NCI-H345 treated with DMSO at 0.1 percent for 48 hours (cell line): Measurements from ENCODE around the gene TCHH.
"Not testable (repeated sequence)": the region's sequence is repeated elsewhere in the genome, so short reads cannot be mapped to it uniquely, and the experiment has no call there.

Experiments
- DNase-seq: peaks from one replicate; lab custom pipeline; 2025; ENCODE audit not compliant: unreplicated experiment; lab: John Stamatoyannopoulos, UW

TCHH gene

DNA sequence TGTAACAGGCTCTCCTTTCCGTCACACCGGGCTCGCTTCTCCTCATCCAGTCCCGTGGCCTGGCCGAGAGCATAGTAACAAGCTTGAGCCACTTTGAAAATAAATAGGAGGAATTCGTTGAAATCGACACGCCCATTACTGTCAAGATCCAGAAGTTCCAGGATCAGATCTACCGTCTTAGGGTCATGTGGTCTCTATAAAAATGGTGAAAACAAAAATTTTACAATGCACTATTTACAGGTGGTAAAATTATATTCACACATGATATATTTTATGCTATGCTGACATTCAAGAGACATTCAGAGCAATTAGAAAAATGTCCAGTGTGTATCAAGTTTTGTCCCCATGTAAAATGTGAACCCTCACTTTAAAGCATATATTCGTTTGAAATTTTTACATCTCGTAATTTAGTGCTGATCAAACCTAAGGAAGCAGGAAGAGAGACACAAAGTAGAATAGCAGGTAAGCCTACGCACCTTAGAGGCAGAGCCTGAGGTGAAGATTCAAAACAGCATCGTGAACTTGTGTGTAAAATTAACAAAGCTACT lies 2.3 kb downstream of the TCHH start:
- no peak for DNase-seq

DNA sequence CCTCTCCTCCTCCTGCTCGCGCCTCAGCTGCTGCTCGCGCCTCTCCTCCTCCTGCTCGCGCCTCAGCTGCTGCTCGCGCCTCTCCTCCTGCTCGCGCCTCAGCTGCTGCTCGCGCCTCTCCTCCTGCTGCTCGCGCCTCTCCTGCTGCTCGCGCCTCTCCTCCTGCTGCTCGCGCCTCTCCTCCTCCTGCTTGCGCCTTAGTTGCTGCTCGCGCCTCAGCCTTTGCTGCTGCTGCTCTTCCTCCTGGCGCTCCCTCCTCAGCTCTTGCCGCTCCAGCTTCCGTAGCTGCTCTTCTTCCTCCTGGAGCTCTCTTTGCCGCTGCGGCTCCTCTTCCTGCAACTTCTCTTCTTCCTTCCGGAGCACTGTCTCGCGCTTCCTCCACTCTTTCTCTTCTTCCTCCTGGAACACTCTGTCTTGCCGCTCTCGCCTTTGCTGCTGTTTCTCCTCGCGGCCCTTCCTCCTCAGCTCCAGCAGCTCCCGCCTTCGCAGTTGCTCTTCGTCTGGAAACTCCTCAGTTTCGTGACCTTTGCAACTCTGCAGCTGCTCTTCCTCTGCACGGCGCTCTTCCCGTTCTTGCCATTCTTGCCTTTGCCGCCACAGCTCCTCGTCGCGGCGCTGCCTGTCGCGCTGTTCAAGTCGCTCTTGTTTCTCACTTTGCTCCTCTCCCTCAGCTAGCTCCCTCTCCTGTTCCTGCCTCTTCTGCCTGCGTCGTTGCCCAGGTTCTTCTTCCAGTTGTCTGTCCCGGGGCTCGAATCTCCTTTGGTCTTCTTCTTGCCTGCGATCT lies 3.0 kb downstream of the TCHH start:
- no peak for DNase-seq

DNA sequence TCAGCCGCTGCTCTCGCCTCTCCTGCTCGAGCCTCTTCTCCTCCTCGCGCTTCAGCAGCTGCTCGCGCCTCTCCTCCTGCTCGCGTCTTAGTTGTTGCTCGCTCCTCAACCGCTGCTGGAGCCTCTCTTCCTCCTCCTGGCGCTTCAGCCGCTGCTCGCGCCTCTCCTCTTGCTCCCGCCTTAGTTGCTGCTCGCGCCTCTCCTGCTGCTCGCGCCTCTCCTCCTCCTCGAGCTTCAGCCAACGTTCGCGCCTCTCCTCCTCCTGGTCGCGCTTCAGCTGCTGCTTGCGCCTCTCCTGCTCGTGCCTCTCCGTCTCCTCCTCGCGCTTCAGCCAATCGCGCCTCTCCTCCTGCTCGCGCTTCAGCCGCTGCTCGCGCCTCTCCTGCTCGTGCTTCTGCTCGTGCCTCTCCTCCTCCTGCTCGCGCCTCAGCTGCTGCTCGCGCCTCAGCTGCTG lies 3.7 kb downstream of the TCHH start:
- DNase-seq, result no peak

DNA sequence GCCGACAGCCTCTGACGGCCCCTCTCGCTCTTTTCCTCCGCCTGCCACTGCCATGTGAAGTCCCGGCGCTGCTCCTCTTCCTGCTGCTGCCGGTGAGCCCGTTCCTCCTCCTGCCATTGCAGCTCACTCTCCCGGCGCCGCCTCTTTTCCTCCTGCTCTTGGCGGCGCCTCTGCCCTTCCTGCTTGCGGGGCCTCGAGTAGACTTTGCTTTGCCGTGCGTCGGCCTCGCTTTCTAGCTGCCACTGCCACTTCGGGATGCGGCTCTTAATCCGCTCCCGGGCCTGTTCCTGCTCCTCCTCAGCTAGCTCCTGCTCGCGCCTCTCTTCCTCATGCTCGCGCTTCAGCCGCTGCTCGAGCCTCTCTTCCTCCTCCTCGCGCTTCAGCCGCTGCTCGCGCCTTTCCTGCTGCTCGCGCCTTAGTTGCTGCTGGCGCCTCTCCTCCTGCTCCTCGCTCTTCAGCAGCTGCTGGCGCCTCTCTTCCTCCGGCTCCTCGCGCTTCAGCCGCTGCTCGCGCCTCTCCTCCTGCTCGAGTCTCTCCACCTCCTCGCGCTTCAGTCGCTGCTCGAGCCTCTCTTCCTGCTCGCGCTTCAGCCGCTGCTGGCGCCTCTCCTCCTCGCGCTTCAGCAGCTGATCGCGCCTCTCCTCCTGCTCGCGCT lies 4.3 kb downstream of the TCHH start:
- DNase-seq, result peak; percentile 14

DNA sequence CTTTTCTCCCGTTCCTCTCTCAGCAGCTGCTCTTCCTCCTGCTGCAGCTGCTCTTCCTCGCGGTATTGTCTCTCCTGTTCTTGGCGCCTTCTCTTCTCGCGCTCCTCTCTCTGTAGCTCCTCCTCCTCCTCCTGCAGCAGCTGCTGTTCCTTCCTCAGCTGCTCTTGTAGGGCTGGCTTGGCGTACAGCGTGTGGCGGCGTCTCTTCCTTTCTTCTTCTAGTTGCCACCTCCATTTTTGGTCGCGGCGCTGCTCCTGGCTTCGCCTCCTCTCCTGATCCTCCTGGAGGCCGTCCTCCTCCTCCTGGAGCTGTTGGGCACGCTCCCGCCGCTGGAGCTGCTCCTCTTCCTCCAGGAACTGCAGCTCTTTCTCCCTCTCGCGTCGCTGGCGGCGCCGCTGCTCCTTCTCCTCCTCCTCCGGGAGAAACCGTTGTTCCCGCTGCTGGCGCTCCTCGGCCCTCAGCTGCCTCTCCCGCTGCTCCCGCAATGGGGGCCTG lies 4.8 kb downstream of the TCHH start:
- DNase-seq, result no peak

DNA sequence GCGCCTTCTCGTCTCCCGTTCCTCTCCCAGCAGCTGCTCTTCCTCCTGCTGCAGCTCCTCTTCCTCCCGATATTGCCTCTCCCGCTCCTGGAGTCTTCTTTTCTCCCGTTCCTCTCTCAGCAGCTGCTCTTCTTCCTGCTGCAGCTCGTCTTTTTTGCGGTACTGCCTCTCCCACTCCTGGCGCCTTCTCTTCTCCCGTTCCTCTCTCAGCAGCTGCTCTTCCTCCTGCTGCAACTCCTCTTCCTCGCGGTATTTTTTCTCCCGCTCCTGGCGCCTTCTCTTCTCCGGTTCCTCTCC lies 5.3 kb downstream of the TCHH start:
- no peak for DNase-seq

DNA sequence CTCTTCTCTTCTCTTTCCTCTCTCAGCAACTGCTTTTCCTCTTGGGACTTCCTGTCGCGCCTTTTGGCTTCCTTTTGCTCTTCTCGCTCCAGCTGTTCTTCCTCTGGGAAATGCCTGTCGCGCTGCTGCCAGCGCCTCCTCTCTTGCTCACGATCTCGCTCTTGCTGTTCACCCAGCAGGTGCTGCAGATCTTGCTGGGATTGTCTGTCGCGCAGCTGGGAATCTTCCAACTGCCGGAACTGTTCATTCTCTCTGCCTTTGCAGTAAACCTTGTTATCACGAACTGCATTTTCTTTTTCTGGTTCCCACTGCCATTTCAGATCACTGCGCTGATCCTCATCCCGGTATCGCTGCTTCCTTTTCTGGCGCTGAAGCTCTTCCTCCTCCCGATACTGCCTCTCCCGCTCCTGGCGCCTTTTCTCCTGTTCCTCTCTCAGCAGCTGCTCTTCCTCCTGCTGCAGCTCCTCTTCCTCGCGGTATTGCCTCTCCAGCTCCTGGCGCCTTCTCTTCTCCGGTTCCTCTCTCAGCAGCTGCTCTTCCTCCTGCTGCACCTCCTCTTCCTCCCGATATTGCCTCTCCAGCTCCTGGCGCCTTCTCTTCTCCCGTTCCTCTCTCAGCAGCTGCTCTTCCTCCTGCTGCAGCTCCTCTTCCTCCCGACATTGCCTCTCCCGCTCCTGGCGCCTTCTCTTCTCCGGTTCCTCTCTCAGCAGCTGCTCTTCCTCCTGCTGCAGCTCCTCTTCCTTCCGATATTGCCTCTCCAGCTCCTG lies 5.8 kb downstream of the TCHH start:
- no peak for DNase-seq

DNA sequence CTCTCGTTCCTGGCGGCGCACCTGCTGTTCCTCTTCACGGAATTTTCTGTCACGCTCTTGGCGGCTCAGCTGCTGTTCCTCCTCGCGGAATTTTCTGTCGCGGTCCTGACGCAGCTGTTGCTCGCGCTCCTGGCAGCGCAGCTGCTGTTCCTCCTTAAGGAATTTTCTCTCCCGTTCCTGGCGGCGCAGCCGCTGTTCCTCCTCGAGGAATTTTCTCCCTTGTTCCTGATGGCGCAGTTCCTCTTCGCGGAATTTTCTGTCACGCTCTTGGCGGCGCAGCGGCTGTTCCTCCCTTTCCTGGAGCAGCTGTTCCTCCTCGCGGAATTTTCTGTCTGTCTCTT lies 6.4 kb downstream of the TCHH start:
- DNase-seq, result no peak

DNA sequence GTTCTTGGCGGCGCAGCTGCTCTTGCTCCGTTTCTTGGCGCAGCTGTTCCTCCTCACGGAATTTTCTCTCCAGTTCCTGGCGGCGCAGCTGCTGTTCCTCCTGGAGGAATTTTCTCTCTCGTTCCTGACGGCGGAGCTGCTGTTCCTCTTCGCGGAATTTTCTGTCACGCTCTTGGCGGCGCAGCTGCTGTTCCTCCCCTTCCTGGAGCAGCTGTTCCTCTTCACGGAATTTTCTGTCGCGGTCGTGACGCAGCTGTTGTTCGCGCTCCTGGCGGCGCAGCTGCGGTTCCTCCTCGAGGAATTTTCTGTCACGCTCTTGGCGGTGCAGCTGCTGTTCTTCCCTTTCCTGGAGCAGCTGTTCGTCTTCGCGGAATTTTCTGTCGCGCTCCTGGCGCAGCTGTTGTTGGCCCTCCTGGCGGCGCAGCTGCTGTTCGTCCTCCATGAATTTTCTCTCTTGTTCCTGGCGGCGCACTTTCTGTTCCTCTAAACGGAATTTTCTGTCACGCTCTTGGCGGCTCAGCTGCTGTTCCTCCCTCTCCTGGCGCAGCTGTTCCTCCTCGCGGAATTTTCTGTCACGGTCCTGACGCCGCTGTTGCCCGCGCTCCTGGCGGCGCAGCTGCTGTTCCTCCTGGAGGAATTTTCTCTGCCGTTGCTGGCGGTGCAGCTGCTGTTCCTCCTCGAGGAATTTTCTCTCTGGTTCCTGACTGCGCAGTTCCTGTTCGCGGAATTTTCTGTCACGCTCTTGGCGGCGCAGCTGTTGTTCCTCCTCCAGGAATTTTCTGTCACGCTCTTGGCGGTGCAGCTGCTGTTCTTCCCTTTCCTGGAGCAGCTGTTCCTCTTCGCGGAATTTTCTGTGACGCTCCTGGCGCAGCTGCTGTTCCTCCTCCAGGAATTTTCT lies 7.0 kb downstream of the TCHH start:
- DNase-seq, result no peak

DNA sequence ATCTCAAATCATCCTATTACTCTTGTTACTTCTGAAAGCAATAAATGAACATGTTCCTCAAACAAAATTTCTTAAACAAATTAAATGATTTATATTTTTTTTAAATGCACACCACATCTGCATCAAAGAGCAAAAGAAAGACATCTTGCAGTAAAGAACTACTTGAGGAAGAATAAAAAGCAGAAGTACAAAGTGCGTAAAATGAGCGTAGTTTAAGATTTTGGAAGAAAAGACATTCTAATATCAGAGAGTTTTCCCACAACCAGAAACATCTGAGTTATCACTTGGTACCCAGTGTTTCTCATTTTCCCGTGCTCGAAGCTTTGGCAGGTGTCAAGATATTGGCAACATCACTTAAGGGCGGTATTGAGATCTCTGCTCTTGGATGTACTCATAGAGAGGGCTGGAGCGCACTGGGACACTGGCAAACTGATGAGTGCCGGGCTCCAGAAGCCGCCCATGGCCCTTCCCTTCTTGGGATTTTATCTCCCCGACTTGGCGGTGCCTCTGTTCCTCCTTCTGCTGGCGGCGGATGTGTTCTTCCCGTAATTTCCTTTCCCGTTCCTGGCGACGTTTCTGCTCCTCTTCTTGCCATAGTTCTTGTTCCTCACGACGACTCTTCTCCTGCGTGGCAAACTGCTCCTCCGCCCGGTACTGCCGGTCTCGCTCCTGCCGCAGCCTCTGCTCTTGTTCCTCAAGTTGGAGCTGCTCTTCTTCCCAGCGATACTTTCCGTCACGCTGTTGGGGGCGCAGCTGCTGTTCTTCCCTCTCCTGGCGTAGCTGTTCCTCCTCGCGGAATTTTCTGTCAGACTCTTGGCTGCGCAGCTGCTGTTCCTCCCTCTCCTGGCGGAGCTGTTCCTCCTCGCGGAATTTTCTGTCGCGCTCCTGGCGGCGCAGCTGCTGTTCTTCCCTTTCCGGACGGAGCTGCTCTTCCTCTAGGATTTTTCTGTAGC lies 7.9 kb downstream of the TCHH start:
- no peak for DNase-seq

DNA sequence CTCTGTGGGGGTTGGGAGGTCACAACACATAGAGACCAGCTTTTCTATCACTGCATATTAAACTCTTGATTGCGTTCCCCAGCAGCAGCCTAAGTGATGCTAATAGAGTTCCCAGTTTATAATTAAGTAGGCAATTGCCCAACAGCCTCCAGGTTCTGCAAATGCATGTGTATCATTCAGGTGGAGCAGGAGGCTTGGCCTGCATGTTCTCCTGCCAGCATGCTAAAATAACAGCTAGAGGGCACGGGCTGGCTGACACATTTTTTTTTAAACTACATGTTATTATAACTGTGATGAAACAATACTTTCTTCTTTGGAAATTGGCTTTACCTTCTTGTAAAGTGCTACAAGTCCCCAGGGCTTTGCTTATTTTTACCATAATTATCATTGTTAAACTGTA lies 10.4 kb downstream of the TCHH start:
- no peak for DNase-seq

DNA sequence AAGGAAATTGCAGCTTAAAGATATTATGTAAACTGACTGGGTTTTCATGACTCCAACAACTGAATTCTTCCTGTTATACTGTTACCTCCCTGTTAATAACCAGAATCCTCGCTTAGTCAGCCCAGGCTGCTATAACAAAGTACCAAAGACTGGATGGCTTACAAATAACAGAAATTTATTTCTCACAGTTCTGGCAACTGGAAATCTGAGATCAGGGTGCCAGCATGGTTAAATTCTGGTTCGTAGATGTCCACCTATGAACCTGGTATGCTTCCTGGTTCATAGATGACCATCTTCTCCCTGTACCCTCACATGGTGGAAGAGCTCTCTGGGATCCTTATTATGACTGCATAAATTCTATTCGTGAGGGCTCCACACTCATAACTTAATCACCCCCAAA lies 18.3 kb downstream of the TCHH start:
- DNase-seq, result no peak

DNA sequence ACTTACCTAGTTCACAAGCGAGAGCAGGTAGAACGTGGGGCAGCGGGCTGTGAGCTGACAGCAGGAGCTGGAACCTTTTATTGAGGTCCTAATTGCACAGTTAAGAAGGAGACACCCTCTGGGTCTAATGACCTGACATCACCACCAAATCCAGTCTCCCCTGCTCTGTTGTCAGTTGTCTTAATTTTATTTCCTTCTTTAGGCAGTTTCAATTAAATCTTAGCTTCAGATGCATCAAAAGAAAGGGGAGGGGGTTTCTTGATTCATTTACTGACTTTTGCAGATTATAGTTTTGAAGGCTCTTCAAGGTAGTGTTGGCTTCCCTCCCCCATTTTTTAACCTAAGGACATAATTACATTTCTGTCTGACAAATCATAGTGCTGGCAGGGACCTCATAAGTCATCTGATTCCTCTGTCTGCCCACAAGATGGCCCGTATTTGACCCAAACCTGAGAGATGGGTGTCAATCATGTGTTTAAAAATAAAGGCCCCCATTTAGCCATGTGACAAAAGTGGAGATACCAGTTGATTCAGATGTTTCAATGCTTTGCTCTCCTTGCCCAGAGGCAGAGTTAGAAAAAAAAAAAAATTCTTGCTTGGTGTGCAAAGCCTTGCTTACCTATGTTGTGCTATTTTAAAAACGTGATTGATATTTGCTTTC lies 26.1 kb downstream of the TCHH start, which contains the start of gene TCHHL1:
Gene TCHHL1 (minus strand): TSS at position 51 of the 661 bp plus-strand sequence. CDS start 921 bp downstream, outside the sequence.
- no peak for DNase-seq

DNA sequence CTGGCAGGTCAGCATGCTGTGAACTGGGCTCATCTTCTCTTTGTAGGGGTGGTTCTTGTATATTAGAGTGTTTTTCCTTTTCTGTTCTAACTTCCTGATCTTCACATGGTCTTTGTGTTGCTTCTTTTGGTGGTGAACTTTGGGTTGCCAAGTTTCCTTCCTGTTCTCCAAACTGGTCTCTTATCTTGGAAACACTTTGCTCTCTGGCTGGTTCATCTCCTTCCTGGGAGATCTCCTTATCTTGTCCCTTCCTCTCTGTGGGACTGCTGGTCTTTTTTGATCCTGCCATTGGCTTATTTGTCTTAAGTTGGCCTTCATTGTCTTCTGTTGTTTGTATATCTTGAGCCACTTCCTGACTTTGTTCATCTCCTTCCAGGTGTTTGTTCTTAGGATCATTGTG lies 28.5 kb downstream of the TCHH start:
- DNase-seq, result no peak

DNA sequence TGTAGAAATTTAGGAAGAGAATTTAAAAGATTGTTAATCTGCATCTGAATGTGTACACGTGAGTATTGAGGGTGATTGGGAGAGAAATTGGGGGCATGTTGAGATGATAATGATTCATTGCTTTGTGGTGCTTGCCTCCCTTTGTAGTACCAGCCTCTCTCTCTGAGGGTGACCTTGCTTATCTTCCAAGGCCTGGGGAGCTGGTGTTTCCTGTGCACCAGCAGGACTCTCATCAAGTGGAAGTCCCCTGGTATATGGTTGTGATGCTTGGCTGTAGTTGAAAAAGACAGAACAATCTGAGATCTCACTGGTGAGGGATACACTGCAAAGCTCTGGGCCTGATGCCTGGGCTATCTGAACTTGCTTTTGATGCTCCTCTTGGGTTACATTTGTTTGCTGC lies 30.4 kb downstream of the TCHH start:
- no peak for DNase-seq

DNA sequence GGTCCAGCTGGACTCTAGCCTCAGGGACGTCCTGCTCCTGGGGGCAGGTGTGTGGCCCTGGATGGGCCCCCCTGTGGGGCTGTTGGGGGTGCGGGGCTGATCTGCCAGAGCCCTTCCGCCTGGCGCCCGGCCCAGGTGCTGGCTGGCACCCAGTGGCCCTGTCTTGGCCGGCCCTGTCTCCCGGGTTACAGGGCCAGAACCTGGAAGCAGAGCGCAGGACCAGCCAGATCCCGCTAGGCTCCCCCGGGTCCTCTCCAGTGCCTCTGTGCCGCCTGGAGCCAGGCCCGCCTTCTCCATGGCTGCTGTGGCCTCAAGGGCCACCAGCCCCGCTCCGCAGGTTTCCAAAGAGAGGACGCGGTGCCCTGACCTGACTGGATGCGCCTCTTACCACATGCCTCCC lies 34.2 kb downstream of the TCHH start:
- DNase-seq, result not testable (repeated sequence)

DNA sequence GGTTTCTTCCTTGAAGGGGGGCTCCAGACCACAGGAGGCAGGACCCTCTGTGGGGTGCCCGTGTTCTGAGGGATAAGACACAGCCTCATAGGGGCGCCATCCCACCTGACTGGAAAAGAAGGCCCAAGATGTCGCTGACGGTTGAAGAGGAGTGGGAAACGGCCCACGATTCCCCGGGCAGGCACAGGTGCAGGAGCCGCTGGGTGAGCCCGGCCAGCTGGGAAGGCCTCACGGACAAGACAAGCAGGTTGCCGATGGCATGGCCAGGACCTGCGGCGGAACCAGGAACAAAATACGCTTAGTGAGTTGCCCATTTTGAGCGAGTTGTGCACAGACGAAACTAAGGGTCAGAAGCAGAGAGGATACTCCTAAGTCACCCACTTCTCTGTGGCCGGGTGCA lies 34.8 kb downstream of the TCHH start:
- not testable (repeated sequence) for DNase-seq

DNA sequence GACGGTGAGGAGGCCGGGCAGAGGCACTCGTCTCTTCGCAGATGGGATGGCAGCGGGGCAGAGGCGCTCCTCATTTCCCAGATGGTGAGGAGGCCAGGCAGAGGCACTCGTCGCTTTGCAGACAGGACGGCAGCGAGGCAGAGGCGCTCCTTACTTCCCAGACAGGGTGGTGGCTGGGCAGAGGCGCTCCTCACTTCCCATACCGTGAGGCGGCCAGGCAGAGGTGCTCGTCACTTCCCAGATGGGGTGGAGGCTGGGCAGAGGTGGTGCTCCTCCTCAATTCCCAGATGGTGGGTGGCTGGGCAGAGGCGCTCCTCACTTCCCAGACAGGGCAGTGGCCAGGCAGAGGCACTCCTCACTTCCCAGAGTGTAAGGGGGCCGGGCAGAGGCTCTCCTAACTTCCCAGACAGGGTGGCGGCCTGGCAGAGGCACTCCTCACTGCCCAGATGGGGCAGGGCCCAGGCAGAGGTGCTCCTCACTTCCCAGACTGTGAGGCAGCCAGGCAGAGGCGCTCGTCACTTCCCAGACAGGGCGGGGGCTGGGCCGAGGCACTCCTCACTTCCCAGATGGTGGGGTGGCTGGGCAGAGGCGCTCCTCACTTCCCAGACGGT lies 36.3 kb downstream of the TCHH start:
- DNase-seq, result no peak

DNA sequence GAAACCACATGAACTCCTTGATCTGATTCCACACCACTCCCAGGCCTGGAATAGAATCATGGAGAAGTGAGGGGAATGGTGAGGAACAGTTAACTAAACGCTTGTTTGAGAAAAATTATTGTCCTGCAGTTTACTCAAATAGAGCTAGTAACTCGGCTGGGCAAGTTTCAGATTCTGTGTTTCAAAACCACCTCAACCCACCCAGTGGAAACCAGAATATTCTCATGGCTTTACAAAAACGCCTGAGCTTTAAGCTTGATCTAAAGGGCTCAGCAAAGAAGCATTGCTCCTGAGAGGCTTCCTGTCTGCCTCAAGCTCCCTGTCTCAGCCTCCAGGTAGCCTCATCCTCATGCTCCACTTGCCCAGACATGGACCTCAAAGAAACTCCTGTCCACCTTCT lies 42.9 kb downstream of the TCHH start:
- DNase-seq, result no peak
